Neural cell (in vitro differentiated cells): Measurements from ENCODE around the gene CTDP1.
"Not testable (repeated sequence)": the region's sequence is repeated elsewhere in the genome, so short reads cannot be mapped to it uniquely, and the experiment has no call there.

Experiments
- EP300 ChIP-seq: fragments of 450-650 bp; conservative IDR thresholded peaks from 2 replicates; pipeline ENCODE4 v1.6.1; 2014; ENCODE audit warnings: antibody characterized with exemption, mild to moderate bottlenecking, moderate library complexity; ENCODE audit not compliant: poor library complexity, severe bottlenecking
- EZH2 ChIP-seq: fragments of 200-600, 300-800 bp; shearing (Covaris generic), sonication (generic); IDR thresholded peaks from 2 replicates; pipeline ENCODE4 v1.6.1; 2014; ENCODE audit warnings: antibody characterized with exemption, low read length, borderline replicate concordance, mild to moderate bottlenecking; ENCODE audit not compliant: insufficient read depth, poor library complexity, severe bottlenecking
- MXI1 ChIP-seq: fragments of 450-650 bp; conservative IDR thresholded peaks from 2 replicates; pipeline ENCODE4 v1.6.1; 2014; ENCODE audit warnings: antibody characterized with exemption, mild to moderate bottlenecking; ENCODE audit not compliant: poor library complexity, severe bottlenecking
- POLR2AphosphoS5 ChIP-seq: IDR thresholded peaks from 2 replicates; pipeline ENCODE4 v1.6.1; 2012
- RAD21 ChIP-seq: fragments of 450-650 bp; conservative IDR thresholded peaks from 2 replicates; pipeline ENCODE4 v1.6.1; 2014; ENCODE audit warnings: antibody characterized with exemption, mild to moderate bottlenecking, moderate library complexity
- TAF1 ChIP-seq: IDR thresholded peaks from 2 replicates; pipeline ENCODE4 v1.6.1; 2012; ENCODE audit warnings: low read depth
- TF ChIP-seq, protein P1 (sequence below): IDR thresholded peaks from 2 replicates; pipeline ENCODE4 v1.6.1; 2012; ENCODE audit warnings: borderline replicate concordance
- TF ChIP-seq, protein P2 (sequence below): fragments of 450-650 bp; IDR thresholded peaks from 2 replicates; pipeline ENCODE4 v1.5.1; 2014; ENCODE audit warnings: antibody characterized with exemption, mild to moderate bottlenecking, moderate library complexity; ENCODE audit not compliant: poor library complexity, severe bottlenecking

DNA sequence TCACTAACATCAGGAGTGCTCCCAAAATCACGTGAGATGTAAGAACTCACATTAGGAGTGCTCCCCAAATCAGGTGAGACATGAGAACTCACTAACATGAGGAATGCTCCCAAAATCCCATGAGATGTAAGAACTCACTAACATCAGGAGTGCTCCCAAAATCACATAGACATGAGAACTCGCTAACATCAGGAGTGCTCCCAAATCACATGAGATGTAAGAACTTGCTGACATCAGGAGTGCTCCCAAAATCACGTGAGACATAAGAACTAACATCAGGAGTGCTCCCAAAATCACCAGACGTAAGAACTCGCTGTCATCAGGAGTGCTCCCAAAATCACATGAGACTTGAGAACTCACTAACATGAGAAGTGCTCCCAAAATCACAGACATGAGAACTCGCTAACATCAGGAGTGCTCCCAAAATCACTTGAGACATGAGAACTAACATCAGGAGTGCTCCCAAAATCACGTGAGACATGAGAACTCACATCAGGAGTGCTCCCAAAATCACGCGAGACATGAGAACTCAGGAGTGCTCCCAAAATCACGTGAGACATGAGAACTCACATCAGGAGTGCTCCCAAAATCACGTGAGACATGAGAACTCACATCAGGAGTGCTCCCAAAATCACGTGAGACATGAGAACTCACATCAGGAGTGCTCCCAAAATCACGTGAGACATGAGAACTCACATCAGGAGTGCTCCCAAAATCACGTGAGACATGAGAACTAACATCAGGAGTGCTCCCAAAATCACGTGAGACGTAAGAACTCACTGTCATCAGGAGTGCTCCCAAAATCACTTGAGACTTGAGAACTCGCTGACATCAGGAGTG is 52.5 kb downstream of the CTDP1 start:
- TF ChIP-seq TAF1, EZH2, EP300, POLR2AphosphoS5, RAD21, MXI1: not testable (repeated sequence)
- TF ChIP-seq, protein P1, sequence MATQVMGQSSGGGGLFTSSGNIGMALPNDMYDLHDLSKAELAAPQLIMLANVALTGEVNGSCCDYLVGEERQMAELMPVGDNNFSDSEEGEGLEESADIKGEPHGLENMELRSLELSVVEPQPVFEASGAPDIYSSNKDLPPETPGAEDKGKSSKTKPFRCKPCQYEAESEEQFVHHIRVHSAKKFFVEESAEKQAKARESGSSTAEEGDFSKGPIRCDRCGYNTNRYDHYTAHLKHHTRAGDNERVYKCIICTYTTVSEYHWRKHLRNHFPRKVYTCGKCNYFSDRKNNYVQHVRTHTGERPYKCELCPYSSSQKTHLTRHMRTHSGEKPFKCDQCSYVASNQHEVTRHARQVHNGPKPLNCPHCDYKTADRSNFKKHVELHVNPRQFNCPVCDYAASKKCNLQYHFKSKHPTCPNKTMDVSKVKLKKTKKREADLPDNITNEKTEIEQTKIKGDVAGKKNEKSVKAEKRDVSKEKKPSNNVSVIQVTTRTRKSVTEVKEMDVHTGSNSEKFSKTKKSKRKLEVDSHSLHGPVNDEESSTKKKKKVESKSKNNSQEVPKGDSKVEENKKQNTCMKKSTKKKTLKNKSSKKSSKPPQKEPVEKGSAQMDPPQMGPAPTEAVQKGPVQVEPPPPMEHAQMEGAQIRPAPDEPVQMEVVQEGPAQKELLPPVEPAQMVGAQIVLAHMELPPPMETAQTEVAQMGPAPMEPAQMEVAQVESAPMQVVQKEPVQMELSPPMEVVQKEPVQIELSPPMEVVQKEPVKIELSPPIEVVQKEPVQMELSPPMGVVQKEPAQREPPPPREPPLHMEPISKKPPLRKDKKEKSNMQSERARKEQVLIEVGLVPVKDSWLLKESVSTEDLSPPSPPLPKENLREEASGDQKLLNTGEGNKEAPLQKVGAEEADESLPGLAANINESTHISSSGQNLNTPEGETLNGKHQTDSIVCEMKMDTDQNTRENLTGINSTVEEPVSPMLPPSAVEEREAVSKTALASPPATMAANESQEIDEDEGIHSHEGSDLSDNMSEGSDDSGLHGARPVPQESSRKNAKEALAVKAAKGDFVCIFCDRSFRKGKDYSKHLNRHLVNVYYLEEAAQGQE = not testable (repeated sequence)
- TF ChIP-seq, protein P2, sequence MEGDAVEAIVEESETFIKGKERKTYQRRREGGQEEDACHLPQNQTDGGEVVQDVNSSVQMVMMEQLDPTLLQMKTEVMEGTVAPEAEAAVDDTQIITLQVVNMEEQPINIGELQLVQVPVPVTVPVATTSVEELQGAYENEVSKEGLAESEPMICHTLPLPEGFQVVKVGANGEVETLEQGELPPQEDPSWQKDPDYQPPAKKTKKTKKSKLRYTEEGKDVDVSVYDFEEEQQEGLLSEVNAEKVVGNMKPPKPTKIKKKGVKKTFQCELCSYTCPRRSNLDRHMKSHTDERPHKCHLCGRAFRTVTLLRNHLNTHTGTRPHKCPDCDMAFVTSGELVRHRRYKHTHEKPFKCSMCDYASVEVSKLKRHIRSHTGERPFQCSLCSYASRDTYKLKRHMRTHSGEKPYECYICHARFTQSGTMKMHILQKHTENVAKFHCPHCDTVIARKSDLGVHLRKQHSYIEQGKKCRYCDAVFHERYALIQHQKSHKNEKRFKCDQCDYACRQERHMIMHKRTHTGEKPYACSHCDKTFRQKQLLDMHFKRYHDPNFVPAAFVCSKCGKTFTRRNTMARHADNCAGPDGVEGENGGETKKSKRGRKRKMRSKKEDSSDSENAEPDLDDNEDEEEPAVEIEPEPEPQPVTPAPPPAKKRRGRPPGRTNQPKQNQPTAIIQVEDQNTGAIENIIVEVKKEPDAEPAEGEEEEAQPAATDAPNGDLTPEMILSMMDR = not testable (repeated sequence)
